Natural killer cell (primary cell): ENCODE measurements around the gene SLC26A2. TPM values are rescaled to one million over a fixed set of nuclear protein-coding genes. Genes with fewer than 3 reads are reported as not detected.

Experiments used
- ATAC-seq, 3 donors: fragments of 150-1000 bp in 2 of 3; fragments of 200-7000 bp in 1 of 3; cut with Tn5 transposase; 1 replicate in 1 of 3; 2 replicates in 2 of 3; pipeline ENCODE4 v1.10.0; 2021; ENCODE audit warnings: mild to moderate bottlenecking in 2 of 3, moderate library complexity in 2 of 3
- DNase-seq, 2 donors: peaks; one replicate each; pipeline versions ENCODE4 v3.0.0 to v3.0.0-alpha.2; 2013 to 2021; ENCODE audit warnings: mixed read lengths in 1 of 2
- H3K27ac ChIP-seq: one replicate; pipeline ENCODE4 v1.5.1; 2013; ENCODE audit warnings: mild to moderate bottlenecking, low read length
- H3K27me3 ChIP-seq: one replicate; pipeline ENCODE4 v1.6.1; 2013; ENCODE audit warnings: low read length; ENCODE audit not compliant: control insufficient read depth, insufficient read depth
- H3K36me3 ChIP-seq: one replicate; pipeline ENCODE4 v1.6.1; 2013; ENCODE audit warnings: low read length; ENCODE audit not compliant: control insufficient read depth, insufficient read depth
- H3K4me1 ChIP-seq: one replicate; pipeline ENCODE4 v1.6.1; 2013; ENCODE audit warnings: low read length; ENCODE audit not compliant: control insufficient read depth, insufficient read depth
- H3K4me3 ChIP-seq: one replicate; pipeline ENCODE4 v1.5.1; 2013; ENCODE audit warnings: low read length
- H3K9me3 ChIP-seq: one replicate; pipeline ENCODE4 v1.6.1; 2013; ENCODE audit warnings: low read length; ENCODE audit not compliant: control insufficient read depth, insufficient read depth
- H3K27ac Mint-ChIP-seq, 2 donors: one replicate each; pipeline ENCODE4 v1.8.0; 2022; ENCODE audit warnings: mild to moderate bottlenecking in 2 of 2, mixed read lengths in 2 of 2, moderate library complexity in 1 of 2
- H3K27me3 Mint-ChIP-seq, 2 donors: one replicate each; pipeline ENCODE4 v1.8.0; 2022; ENCODE audit warnings: low read depth in 2 of 2, mixed read lengths in 2 of 2
- H3K36me3 Mint-ChIP-seq: one replicate; pipeline ENCODE4 v1.8.0; 2022; ENCODE audit warnings: mixed read lengths
- H3K4me1 Mint-ChIP-seq, 2 donors: one replicate each; pipeline ENCODE4 v1.8.0; 2022; ENCODE audit warnings: mixed read lengths in 2 of 2
- H3K4me3 Mint-ChIP-seq: one replicate; pipeline ENCODE4 v1.8.0; 2022; ENCODE audit warnings: mild to moderate bottlenecking, moderate library complexity, mixed read lengths
- H3K9me3 Mint-ChIP-seq, 2 donors: one replicate each; pipeline ENCODE4 v1.8.0; 2022; ENCODE audit warnings: mixed read lengths in 2 of 2
- WGBS: methylation state at CpG from one replicate; pipeline ENCODE4 v1.1.7; 2013; ENCODE audit warnings: missing lambda C conversion rate; ENCODE audit not compliant: insufficient coverage; 5-methylcytosine and 5-hydroxymethylcytosine counted together
- intact Hi-C: fragments of 100-400 bp; cut with micrococcal nuclease; formaldehyde crosslinking; loops from one replicate; pipeline ENCODE4 v1.14.2; 2022
- total RNA-seq, 4 donors: library from RNA; stranded (reverse); fragments of 120-200 nt in 1 of 4; gene quantifications; one replicate each; pipeline versions ENCODE4 v1.2.3 to v1.2.4, GENCODE V29; 2013 to 2022
- TF ChIP-seq, protein P1 (sequence below): fragments of 200-600 bp; IDR thresholded peaks from one replicate; pipeline ENCODE4 v1.8.0; 2022; ENCODE audit warnings: antibody characterized with exemption

Gene SLC26A2
- total RNA-seq, 3 donors from 2014 or later (not counting 1 experiment from before 2014, with no cell fraction given), result 6.2 to 10.9 (median 8.1) TPM

DNA sequence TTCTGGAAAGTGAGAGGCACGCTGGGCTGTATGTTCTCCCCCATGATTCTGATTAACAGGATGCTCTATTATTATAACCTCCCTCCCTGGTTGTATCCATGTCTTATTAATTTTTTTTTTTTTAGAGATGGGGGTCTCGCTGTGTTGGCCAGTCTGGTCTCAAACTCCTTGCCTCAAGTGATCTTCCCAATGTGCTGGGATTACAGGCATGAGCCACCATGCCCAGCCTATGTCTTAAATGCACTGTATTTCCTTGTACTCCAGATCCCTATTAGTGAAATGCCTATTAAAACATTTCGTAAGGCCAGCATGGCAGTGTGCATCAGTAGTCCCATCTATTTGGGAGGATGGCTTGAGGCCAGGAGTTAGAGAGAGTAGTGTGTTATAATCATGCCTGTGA is 32.9 kb downstream of the SLC26A2 start:
- intact Hi-C loops, result no loop called here
- TF ChIP-seq, protein P1, sequence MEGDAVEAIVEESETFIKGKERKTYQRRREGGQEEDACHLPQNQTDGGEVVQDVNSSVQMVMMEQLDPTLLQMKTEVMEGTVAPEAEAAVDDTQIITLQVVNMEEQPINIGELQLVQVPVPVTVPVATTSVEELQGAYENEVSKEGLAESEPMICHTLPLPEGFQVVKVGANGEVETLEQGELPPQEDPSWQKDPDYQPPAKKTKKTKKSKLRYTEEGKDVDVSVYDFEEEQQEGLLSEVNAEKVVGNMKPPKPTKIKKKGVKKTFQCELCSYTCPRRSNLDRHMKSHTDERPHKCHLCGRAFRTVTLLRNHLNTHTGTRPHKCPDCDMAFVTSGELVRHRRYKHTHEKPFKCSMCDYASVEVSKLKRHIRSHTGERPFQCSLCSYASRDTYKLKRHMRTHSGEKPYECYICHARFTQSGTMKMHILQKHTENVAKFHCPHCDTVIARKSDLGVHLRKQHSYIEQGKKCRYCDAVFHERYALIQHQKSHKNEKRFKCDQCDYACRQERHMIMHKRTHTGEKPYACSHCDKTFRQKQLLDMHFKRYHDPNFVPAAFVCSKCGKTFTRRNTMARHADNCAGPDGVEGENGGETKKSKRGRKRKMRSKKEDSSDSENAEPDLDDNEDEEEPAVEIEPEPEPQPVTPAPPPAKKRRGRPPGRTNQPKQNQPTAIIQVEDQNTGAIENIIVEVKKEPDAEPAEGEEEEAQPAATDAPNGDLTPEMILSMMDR, result no peak
- Mint-ChIP-seq H3K36me3 (no peaks in the 10 kb centered on the region), H3K27me3 (no peaks in the 10 kb centered on the region), H3K27ac (no peak overlapping the region), H3K4me1 (no peaks in the 10 kb centered on the region), H3K9me3 (no peaks in the 10 kb centered on the region), H3K4me3 (no peak overlapping the region)
- 93% methylated on average over 3 of the region's 3 CpGs for WGBS
- Histone ChIP-seq H3K4me3 (no peak overlapping the region), H3K9me3 (no peaks in the 10 kb centered on the region), H3K27me3 (no peaks in the 10 kb centered on the region), H3K36me3 (peaks cover 5% of the 10 kb centered on the region), H3K4me1 (no peaks in the 10 kb centered on the region), H3K27ac (no peak overlapping the region)
- ATAC-seq, result no peak
- no peak for DNase-seq

DNA sequence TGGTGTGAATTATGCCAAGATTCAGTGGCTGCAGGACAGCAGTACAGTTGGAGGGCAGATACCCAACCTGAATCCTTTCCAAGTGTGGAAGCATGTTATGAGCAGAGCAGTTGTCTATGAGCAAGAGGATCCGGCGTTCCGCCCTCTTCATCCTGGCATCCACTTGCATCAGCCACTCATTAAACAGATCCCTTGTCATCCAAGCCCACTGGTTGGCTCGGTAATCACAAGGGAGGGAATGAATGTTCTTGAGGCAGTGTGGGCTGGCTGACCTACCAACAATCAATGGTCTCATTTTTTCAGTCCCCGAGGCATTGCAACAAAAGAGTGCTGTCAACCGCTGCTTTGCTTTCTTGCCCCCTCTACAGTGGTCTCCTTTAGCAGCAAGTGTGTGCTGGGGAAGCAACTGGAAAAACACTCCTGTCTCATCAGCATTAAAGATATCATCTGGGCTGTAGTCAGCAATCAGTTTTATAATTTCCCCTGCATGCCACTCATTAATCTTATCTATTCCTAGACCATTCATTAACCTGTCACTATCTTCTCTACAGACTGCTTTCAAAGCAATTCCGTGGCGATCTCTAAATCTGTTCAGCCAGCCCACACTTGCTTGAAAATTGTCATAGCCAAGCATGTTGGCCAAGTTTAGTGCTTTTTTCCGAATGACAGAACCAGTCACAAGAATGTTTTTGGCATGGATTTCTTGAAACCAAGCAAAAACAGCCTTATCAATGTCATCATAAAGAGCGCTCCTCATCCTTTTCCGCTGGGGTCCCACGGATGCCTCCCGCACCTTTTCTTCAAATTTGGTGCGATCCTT is 35.0 kb downstream of the SLC26A2 start:
- 92% methylated on average over 7 of the region's 14 CpGs for WGBS
- intact Hi-C loops, result no loop called here
- no peaks in the 10 kb centered on the region for H3K9me3 Mint-ChIP-seq
- H3K27ac Mint-ChIP-seq, result no peak overlapping the region
- DNase-seq, result no peak
- H3K27me3 Mint-ChIP-seq, result no peaks in the 10 kb centered on the region
- Histone ChIP-seq H3K27me3 (no peaks in the 10 kb centered on the region), H3K27ac (no peak overlapping the region), H3K9me3 (no peaks in the 10 kb centered on the region), H3K4me3 (no peak overlapping the region), H3K4me1 (peaks cover 7% of the 10 kb centered on the region), H3K36me3 (peaks cover 5% of the 10 kb centered on the region)
- H3K4me1 Mint-ChIP-seq, result peaks cover 13 to 17% of the 10 kb centered on the region in 2 donors
- TF ChIP-seq, protein P1, result no peak
- ATAC-seq, result no peak
- H3K36me3 Mint-ChIP-seq, result no peaks in the 10 kb centered on the region
- no peak overlapping the region for H3K4me3 Mint-ChIP-seq

DNA sequence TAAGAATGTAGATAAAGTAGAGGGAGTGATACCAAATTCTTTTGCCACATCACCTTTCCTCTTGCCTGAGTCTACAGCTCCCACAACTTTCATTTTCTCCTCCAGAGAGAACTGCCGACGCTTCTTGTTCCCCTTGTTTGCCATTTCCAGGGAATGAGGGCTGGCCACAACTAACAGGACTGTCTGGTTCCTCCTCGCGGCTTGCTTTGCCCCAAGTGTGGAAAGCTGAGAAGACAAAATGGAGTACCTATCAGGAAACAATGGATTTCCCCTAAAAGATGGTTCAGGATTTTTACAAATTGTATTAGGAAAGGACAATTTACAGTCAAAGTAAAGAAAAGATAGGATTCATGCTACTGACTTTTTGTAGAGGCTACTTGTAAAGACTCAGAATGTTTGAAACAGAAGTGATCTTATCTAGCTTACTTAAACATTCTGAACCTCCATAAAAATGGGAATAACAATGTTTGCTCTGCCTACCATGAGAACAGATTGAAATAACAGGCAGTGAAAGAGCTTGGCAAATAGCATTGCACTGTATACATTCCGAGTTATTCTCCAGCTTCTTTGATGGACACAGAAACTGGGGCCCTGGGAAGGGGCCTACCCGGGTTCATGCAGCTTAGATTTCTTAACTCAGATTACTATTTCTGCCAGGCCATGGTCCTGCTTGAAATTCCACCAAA is 35.8 kb downstream of the SLC26A2 start:
- peaks cover 10% of the 10 kb centered on the region for H3K4me1 ChIP-seq
- ATAC-seq, result no peak
- intact Hi-C loops, result no loop called here
- H3K4me3 ChIP-seq, result no peak overlapping the region
- Mint-ChIP-seq H3K27ac (no peak overlapping the region), H3K9me3 (no peaks in the 10 kb centered on the region), H3K27me3 (no peaks in the 10 kb centered on the region), H3K36me3 (no peaks in the 10 kb centered on the region), H3K4me1 (peaks cover 14 to 17% of the 10 kb centered on the region in 2 donors), H3K4me3 (no peak overlapping the region)
- 97% methylated on average over 6 of the region's 6 CpGs for WGBS
- TF ChIP-seq, protein P1, result no peak
- H3K27me3 ChIP-seq, result no peaks in the 10 kb centered on the region
- no peak overlapping the region for H3K27ac ChIP-seq
- no peaks in the 10 kb centered on the region for H3K9me3 ChIP-seq
- peaks cover 5% of the 10 kb centered on the region for H3K36me3 ChIP-seq
- DNase-seq, result no peak
